GM23338 (cell line): ENCODE results near the gene PALLD.

ENCODE experiments used
- EZH2phosphoT487 ChIP-seq: fragments of 200-600 bp; sonication (generic); IDR thresholded peaks from one replicate; pipeline ENCODE4 v1.8.1; 2018; ENCODE audit warnings: antibody characterized with exemption; ENCODE audit not compliant: unreplicated experiment
- POLR2AphosphoS5 ChIP-seq: IDR thresholded peaks from 2 replicates; pipeline ENCODE4 v1.6.1; 2016; ENCODE audit warnings: antibody characterized with exemption, low read depth
- TF ChIP-seq, protein P1 (sequence below), 2 experiments: fragments of 200-600 bp in 1 of 2; sonication (generic) in 1 of 2; conservative IDR thresholded peaks; 2 replicates each; pipeline versions ENCODE4 v1.5.1 to v1.6.1; 2016 to 2017; ENCODE audit warnings: antibody characterized with exemption in 2 of 2, low read depth in 2 of 2, mild to moderate bottlenecking in 2 of 2, moderate library complexity in 1 of 2

- TF ChIP-seq EZH2phosphoT487 (no peak), POLR2AphosphoS5 (no peak)
- TF ChIP-seq, protein P1, sequence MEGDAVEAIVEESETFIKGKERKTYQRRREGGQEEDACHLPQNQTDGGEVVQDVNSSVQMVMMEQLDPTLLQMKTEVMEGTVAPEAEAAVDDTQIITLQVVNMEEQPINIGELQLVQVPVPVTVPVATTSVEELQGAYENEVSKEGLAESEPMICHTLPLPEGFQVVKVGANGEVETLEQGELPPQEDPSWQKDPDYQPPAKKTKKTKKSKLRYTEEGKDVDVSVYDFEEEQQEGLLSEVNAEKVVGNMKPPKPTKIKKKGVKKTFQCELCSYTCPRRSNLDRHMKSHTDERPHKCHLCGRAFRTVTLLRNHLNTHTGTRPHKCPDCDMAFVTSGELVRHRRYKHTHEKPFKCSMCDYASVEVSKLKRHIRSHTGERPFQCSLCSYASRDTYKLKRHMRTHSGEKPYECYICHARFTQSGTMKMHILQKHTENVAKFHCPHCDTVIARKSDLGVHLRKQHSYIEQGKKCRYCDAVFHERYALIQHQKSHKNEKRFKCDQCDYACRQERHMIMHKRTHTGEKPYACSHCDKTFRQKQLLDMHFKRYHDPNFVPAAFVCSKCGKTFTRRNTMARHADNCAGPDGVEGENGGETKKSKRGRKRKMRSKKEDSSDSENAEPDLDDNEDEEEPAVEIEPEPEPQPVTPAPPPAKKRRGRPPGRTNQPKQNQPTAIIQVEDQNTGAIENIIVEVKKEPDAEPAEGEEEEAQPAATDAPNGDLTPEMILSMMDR (conservative IDR thresholded peaks at IDR 0.05; ENCODE audit: low read depth in 2 of 2), result no peak
Measured at GRCh38 chr4:168461821-168462220, 35.0 kb upstream of the PALLD start.
